ENCODE measurements around the gene ZBED3. TPM values are rescaled to one million over a fixed set of nuclear protein-coding genes. Genes with fewer than 3 reads are reported as not detected.
A peak's percentile ranks its signal among the peaks of the same experiment; 100 is the strongest.

Gene ZBED3
- total and polyA plus RNA-seq, 2 of the 8 experiments (the other 6 are each of a cell fraction or from before 2014, with no cell fraction given): 7.9 to 9.4 TPM

DNA sequence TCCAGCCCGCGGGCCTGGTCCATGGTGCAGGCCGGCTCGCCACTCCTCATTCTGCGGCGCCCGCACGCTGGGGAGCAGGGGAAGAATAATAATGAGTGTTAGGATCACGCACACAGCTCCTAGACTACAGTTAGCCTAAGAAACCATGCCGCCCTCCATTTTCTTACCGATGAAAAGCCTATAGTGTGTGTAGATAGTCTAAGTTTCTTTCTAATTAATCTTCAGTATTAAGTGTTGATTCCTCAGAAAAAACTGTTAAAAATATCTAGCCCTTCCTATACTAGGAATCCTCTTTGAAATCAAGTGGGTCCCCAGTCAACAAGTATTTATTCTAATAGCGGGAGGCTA, 9.3 kb downstream of the ZBED3 start:
- Histone ChIP-seq H3K56ac (replicated peaks; ENCODE audit: insufficient read length, low read depth, low read length) (no peak overlapping the region), H2AK5ac (ENCODE audit: low read depth, low read length) (no peak overlapping the region), H3K4me2 (ENCODE audit: insufficient read depth in 1 of 2, low read depth in 2 of 2, low read length in 2 of 2) (peak overlapping the region; percentile 48 to 90), H3K4me3 (ENCODE audit: extremely low read depth in 1 of 4, insufficient read depth in 2 of 4, low read depth in 3 of 4, low read length in 4 of 4) (peak overlapping the region; percentile 21 to 72 (median 52); a peak in 6 of 8 replicates), H2AFZ (ENCODE audit: low read length) (no peak overlapping the region), H3K4me1 (replicated peaks in 1 of 4; ENCODE audit: control insufficient read depth in 3 of 4, insufficient read depth in 4 of 4, low read length in 3 of 4) (no peaks in the 10 kb centered on the region; a peak in 2 of 7 replicates), H4K8ac (ENCODE audit: extremely low read depth, insufficient read depth, low read length) (no peak overlapping the region), H2BK15ac (ENCODE audit: low read length) (no peak overlapping the region), H4K91ac (replicated peaks; ENCODE audit: insufficient read length, low read length) (no peak overlapping the region), H3K27ac (ENCODE audit: low read depth, low read length) (no peak overlapping the region), H3K79me2 (ENCODE audit: control insufficient read depth in 1 of 2, insufficient read depth in 2 of 2, low read length in 2 of 2) (no peaks in the 10 kb centered on the region), H3K23me2 (ENCODE audit: low read depth, low read length) (peaks cover 4% of the 10 kb centered on the region; the same call in 1 of the 2 replicates), H2BK12ac (ENCODE audit: low read depth, low read length) (no peak overlapping the region), H4K5ac (ENCODE audit: insufficient read length, low read depth, low read length) (no peak overlapping the region), H3K23ac (ENCODE audit: insufficient read length) (no peak overlapping the region), H3K14ac (ENCODE audit: insufficient read length) (no peak overlapping the region), H3K9ac (replicated peaks in 1 of 4; ENCODE audit: extremely low read depth in 1 of 4, low read depth in 3 of 4, low read length in 3 of 4) (no peak overlapping the region), H2BK20ac (ENCODE audit: low read length) (no peak overlapping the region), H3K18ac (ENCODE audit: extremely low read depth, low read length) (no peak overlapping the region), H2BK120ac (replicated peaks; ENCODE audit: low read depth, low read length) (no peak overlapping the region), H3K36me3 (ENCODE audit: control insufficient read depth in 2 of 4, insufficient read depth in 4 of 4, low read length in 3 of 4) (no peaks in the 10 kb centered on the region), H3K79me1 (ENCODE audit: low read depth, low read length) (no peaks in the 10 kb centered on the region), H3K9me3 (ENCODE audit: insufficient read depth in 2 of 2, low read depth in 1 of 2, low read length in 1 of 2) (no peaks in the 10 kb centered on the region), H3K4ac (replicated peaks; ENCODE audit: insufficient read length, low read depth, low read length) (no peak overlapping the region), H2BK5ac (ENCODE audit: low read depth, low read length) (no peak overlapping the region), H4K20me1 (replicated peaks in 1 of 2; ENCODE audit: control insufficient read depth in 1 of 2, insufficient read depth in 2 of 2, low read length in 2 of 2) (no peaks in the 10 kb centered on the region), H3K27me3 (replicated peaks in 1 of 4; ENCODE audit: control insufficient read depth in 3 of 4, extremely low read depth in 1 of 4, insufficient read depth in 3 of 4, low read length in 3 of 4) (peaks cover 0 to 4% (median 2%) of the 10 kb centered on the region in 4 experiments; a peak in 1 of 7 replicates)
- ChIA-PET CTCF (ENCODE audit: partially characterized antibody) (interaction anchor here (0.7 to 2.9 kb wide), 25 partner anchors 8 to 351 kb away, joined by 3 to 15 read pairs (median 5); partner anchors contain the start of genes AGGF1, S100Z and ZBED3), POLR2A (ENCODE audit: partially characterized antibody) (interaction anchor here (0.6 to 2.7 kb wide), 8 partner anchors 10 to 1491 kb away, joined by 3 to 76 read pairs (median 4); partner anchors contain the start of gene ZBED3)
- FAIRE-seq (no peak), DNase-seq (ENCODE audit: low read depth in 1 of 2, low spot score in 2 of 2) (no peak)
- 18% methylated on average over 12 of the region's 12 CpGs; no CpG with 5 or more reads in 1 of the 2 experiments for WGBS, 2 experiments (ENCODE audit: extremely low coverage in 1 of 2, insufficient coverage in 1 of 2, insufficient read length in 1 of 2, insufficient replicate concordance in 2 of 2, low coverage in 1 of 2, low lambda C conversion rate in 2 of 2, missing lambda C conversion rate in 1 of 2)
- TF ChIP-seq ASH2L (IDR thresholded peaks at IDR 0.05; ENCODE audit: low read length) (peak; percentile 47), SIRT6 (IDR thresholded peaks at IDR 0.05; ENCODE audit: low read length) (no peak)
